HEK293T (cell line): Measurements from ENCODE around the gene DGKK.

Experiments used
- ARNT ChIP-seq: fragments of 450-650 bp; IDR thresholded peaks from 2 replicates; pipeline ENCODE4 v1.6.1; 2017; ENCODE audit warnings: mild to moderate bottlenecking
- CTBP1 ChIP-seq: fragments of 450-650 bp; IDR thresholded peaks from 2 replicates; pipeline ENCODE4 v1.6.1; 2016; ENCODE audit warnings: borderline replicate concordance
- FOXM1 ChIP-seq: fragments of 450-650 bp; IDR thresholded peaks from 2 replicates; pipeline ENCODE4 v1.6.1; 2017; ENCODE audit warnings: mild to moderate bottlenecking, borderline replicate concordance
- SP1 ChIP-seq: fragments of 450-650 bp; IDR thresholded peaks from 2 replicates; pipeline ENCODE4 v1.6.1; 2017

DNA sequence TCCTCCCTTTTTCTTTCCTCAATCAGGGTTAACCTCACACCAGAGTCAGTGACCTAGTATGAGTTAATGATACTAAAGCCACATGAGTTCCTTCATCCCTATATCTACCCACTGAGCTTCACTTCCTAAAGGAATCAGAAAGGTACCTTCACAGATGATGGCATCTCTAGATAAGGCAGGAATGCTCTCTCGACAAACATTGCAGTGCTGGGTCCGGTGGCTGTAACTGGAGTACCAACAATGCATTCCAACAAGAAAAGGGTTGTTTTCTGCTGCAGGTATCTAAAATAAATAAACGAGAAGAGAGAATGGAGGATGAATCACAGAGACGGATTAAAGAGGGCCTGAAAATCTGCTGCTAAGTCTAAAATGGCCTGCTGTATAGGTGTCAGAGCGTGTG is 66.7 kb downstream of the DGKK start:
- TF ChIP-seq CTBP1 (no peak), FOXM1 (no peak), ARNT (no peak), SP1 (no peak)
